Islet of Langerhans (tissue), 1 donor: ENCODE data around the gene PICK1.
"Not testable (repeated sequence)": the region's sequence is repeated elsewhere in the genome, so short reads cannot be mapped to it uniquely, and the experiment has no call there.

Experiments
- FAIRE-seq: peaks from one replicate; lab custom pipeline; 2011; peaks lifted over from hg19 to GRCh38; lab: Jason Lieb, UNC

PICK1 gene

GRCh38 chr22:38030311-38031133 is 26.7 kb upstream of the PICK1 start:
- no peak for FAIRE-seq

- FAIRE-seq = no peak
Measured at GRCh38 chr22:38031491-38031890, 25.7 kb upstream of the PICK1 start.

GRCh38 chr22:38032681-38033521 is 24.3 kb upstream of the PICK1 start:
- FAIRE-seq = no peak

- FAIRE-seq = no peak
Measured at GRCh38 chr22:38033522-38034277, 23.5 kb upstream of the PICK1 start.

- FAIRE-seq = no peak
Measured at GRCh38 chr22:38034278-38034882, 22.8 kb upstream of the PICK1 start.

GRCh38 chr22:38034884-38035529 is 22.2 kb upstream of the PICK1 start:
- FAIRE-seq = no peak

- FAIRE-seq = no peak
Measured at GRCh38 chr22:38035530-38035885, 21.7 kb upstream of the PICK1 start.

- FAIRE-seq = no peak
Measured at GRCh38 chr22:38036392-38037062, 20.7 kb upstream of the PICK1 start.

- FAIRE-seq = not testable (repeated sequence)
Measured at GRCh38 chr22:38037367-38038150, 19.6 kb upstream of the PICK1 start.

- FAIRE-seq = no peak
Measured at GRCh38 chr22:38038426-38038825, 18.8 kb upstream of the PICK1 start.

- FAIRE-seq = no peak
Measured at GRCh38 chr22:38038890-38039812, 18.1 kb upstream of the PICK1 start.

GRCh38 chr22:38040953-38041759 is 16.0 kb upstream of the PICK1 start:
- FAIRE-seq = no peak

- no peak for FAIRE-seq
Measured at GRCh38 chr22:38041760-38042487, 15.3 kb upstream of the PICK1 start.

GRCh38 chr22:38042488-38042790 is 14.8 kb upstream of the PICK1 start:
- no peak for FAIRE-seq

GRCh38 chr22:38043151-38044039 is 13.8 kb upstream of the PICK1 start:
- no peak for FAIRE-seq

GRCh38 chr22:38046070-38046748 is 11.0 kb upstream of the PICK1 start:
- FAIRE-seq = no peak
